ENCODE measurements around the gene CELSR1.

Gene CELSR1

GRCh38 chr22:46537225-46537945 is at the start of gene CELSR1:
CELSR1 (minus strand) TSS chr22:46537620; CDS start chr22:46537170, 450 bp downstream.
- peak; percentile 29 for DNase-seq

- no peak for DNase-seq
Observed at GRCh38 chr22:46587061-46587460, 49.6 kb upstream of the CELSR1 start.

- DNase-seq: no peak
Observed at GRCh38 chr22:46586531-46587011, 49.2 kb upstream of the CELSR1 start.

- no peak for DNase-seq
Observed at GRCh38 chr22:46586123-46586519, 48.7 kb upstream of the CELSR1 start.

GRCh38 chr22:46585340-46586122 is 48.1 kb upstream of the CELSR1 start:
- no peak for DNase-seq

GRCh38 chr22:46584081-46584921 is 46.9 kb upstream of the CELSR1 start:
- no peak for DNase-seq

GRCh38 chr22:46583571-46583970 is 46.2 kb upstream of the CELSR1 start:
- DNase-seq: no peak

- DNase-seq: no peak
Observed at GRCh38 chr22:46582281-46582933, 45.0 kb upstream of the CELSR1 start.

GRCh38 chr22:46581538-46582244 is 44.3 kb upstream of the CELSR1 start:
- DNase-seq: no peak

- DNase-seq: no peak
Observed at GRCh38 chr22:46580940-46581537, 43.6 kb upstream of the CELSR1 start.

- DNase-seq: no peak
Observed at GRCh38 chr22:46579751-46580449, 42.5 kb upstream of the CELSR1 start.

GRCh38 chr22:46578824-46579561 is 41.6 kb upstream of the CELSR1 start:
- no peak for DNase-seq

- no peak for DNase-seq
Observed at GRCh38 chr22:46578251-46578823, 40.9 kb upstream of the CELSR1 start.

GRCh38 chr22:46577368-46578249 is 40.2 kb upstream of the CELSR1 start:
- DNase-seq: peak; percentile 20

- peak; percentile 70 for DNase-seq
Observed at GRCh38 chr22:46576556-46577367, 39.3 kb upstream of the CELSR1 start.

GRCh38 chr22:46575911-46576555 is 38.6 kb upstream of the CELSR1 start:
- no peak for DNase-seq

All from stimulated activated CD4-positive, alpha-beta T cell treated with anti-CD3 and anti-CD28 coated beads, Interleukin-4, amount 100 ng/mL, for 1 hour (primary cell).